NCI-H524 (cell line): Measurements from ENCODE around the gene DDIT4.
"Not testable (repeated sequence)": the region's sequence is repeated elsewhere in the genome, so short reads cannot be mapped to it uniquely, and the experiment has no call there.

Source experiments
- DNase-seq, 2 experiments: peaks; one replicate each; lab custom pipeline; 2025; lab: John Stamatoyannopoulos, UW

Gene DDIT4, protein sequence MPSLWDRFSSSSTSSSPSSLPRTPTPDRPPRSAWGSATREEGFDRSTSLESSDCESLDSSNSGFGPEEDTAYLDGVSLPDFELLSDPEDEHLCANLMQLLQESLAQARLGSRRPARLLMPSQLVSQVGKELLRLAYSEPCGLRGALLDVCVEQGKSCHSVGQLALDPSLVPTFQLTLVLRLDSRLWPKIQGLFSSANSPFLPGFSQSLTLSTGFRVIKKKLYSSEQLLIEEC

DNA sequence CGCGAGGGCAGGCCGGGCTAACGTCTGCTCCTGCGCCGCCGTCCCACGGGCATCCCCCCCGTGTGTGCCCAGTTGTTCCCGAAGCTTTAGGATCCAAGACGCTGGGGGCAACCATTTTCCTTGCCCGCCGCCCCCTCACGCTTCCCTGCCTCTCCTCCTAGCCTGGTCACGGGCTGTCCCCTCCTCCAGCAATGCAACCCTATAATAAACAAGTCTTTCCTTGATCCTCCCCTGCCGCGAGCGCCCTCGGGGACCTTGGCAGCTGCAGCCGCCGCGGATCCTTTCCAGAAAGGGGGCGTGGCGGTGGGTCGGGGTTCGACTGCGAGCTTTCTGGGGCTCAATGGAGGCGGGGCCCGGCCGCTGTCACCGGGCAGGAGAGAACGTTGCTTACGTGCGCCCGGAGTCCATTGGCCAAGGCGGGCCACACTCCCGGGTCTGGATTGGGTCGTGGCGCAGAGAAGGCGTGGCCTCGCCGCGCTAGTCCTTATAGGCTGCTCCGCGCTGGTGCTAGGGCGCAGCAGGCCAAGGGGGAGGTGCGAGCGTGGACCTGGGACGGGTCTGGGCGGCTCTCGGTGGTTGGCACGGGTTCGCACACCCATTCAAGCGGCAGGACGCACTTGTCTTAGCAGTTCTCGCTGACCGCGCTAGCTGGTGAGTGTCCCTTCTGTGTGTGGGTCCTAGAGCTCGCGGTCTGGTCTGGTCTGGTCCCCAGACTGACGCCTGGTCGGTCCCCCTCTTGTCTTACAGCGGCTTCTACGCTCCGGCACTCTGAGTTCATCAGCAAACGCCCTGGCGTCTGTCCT, at the start of gene DDIT4:
DDIT4 (plus strand) TSS at position 515 of the 803 bp plus-strand sequence. CDS start 293 bp downstream, outside the sequence.
- DNase-seq: peak; percentile 62 to 91

DNA sequence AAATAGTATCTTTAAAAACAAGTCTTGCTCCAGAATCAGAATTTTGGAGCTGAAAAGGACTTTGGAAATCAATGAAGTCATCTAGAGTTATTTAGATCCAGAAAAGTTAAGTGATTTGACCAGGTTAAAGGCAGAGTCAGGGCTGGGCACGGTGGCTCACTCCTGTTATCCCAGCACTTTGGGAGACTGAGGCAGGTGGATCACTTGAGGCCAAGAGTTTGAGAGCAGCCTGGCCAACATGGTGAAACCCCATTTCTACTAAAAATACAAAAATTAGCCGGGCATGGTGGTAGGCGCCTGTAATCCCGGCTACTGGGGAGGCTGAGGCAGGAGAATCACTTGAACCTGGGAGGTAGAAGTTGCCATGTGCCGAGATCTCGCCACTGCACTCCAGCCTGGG, 49.5 kb upstream of the DDIT4 start:
- not testable (repeated sequence) for DNase-seq

DNA sequence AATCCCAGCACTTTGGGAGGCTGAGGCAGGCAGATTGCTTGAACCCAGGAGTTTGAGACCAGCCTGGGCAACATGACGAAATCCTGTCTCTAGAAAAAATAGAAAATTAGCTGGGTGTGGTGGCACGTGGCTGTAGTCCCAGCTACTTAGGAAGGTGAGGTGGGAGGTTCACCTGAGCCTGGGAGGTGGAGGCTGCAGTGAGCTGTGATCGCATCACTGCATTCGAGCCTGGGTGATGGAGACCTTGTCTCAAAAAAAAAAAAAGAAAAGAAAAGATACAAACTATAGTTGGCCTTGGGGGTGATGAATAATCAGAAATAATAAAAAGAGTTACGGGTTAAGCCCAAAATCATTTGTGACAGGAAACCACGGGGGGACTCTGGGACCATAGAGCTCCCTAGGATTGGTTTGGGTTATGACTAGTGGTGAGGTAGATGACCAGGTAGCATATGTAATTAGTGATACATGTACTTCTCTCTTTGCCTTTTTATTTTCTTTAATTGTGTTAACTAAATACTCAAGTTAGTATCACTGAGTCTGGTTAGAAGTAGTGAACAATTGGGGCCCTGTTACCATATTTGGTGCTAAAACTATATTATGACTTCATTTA, 47.2 kb upstream of the DDIT4 start:
- DNase-seq: no peak

DNA sequence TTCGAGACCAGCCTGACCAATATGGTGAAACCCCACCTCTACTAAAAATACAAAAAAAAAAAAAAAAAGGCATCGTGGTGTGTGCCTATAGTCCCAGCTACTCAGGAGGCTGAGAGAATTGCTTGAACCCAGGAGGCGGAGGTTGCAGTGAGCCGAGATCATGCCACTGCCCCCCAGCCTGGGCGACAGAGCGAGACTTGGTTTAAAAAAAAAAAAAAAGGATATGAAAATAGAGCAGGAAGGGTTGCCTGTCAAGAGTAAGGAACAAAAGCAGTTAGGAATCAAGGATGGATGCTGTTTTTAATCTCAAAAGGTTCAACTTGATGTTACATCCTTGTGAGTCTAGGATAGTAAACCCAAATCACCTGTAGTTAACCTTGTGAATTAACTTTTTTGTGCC, 45.9 kb upstream of the DDIT4 start:
- no peak for DNase-seq

DNA sequence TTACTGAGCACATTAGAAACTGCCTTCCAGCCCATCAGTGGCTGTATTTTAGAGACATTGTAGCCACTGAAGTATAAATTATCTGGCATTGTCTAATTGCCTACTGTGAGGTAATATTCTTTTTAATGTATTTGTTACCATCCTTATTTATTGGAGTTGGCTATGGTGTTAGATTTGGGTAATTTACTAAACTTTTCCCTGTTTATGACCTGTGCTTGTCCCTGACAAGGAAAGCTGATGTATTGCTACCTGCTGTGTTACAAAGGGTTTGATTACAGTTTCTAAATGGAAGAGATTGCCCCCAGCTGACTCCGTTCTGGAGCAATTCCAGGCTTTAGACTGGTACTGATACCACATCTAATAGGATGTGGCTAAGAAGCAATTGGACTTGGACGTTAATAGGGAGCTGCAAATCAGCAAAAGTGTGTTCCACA, 45.4 kb upstream of the DDIT4 start:
- DNase-seq: peak in 1 of 2 experiments; percentile 3

DNA sequence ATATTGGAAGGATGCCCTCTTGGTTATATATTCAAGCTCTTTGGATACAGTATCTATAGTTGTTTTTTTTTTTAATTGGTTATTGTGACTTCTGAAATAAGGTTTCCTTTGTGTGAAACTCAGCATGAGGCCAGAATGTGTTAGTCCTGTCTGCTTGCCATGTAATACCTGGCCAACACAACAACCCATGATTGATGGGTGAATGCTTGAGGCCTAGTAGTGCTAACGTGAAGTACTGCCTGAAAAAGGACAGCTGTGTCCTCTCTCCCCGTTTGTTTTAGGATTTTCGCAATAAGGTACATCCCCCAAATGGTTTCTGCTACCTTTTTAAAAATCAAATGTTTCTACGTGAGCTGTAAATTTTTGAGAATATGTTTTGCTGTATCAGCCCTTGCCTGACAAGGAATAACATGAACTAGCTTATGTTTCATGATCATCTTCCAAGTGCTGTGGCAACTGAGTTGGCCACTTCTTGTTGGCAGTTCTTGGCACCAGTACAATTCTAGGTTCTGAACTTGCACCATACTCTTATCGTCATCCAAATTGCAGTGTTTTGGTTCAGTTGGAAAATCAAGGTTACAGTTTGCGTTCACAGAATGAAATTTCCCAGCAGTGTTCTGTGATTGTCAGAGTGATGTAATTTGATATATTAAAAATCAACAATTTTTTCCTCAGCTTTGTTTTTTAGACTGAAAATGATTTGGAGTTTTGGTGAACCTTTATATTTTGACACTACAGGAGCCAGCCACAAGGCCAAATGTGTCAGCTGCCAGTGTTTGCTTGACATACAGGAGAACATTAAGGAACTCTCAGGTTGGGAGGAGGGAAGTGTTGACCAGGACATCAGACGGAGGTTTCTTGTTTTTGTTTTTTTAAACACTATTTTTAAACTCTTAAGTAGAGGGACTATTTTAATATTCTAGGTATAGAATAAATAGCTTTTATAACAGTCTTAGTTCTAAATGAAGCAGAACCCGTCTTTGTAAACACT, 44.2 kb upstream of the DDIT4 start:
- no peak for DNase-seq

DNA sequence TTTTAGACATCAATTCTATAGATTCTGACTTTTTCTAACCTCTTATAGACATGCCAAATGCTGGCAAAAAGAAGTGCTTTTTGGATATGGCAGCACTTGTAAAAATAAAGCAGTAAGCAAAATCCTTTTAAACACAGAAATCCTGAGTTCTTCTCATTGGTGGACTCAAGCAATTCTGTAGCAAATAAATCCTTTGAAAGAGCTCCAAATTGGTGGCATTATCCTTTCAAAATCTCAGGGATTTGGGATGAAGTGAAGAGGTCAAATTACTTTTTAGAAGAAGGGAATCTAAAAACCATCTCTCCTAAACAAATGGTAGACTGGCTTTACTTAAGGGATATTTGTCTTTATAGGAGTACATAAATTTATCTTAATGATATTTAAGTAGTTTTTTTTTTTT, 40.1 kb upstream of the DDIT4 start:
- no peak for DNase-seq

DNA sequence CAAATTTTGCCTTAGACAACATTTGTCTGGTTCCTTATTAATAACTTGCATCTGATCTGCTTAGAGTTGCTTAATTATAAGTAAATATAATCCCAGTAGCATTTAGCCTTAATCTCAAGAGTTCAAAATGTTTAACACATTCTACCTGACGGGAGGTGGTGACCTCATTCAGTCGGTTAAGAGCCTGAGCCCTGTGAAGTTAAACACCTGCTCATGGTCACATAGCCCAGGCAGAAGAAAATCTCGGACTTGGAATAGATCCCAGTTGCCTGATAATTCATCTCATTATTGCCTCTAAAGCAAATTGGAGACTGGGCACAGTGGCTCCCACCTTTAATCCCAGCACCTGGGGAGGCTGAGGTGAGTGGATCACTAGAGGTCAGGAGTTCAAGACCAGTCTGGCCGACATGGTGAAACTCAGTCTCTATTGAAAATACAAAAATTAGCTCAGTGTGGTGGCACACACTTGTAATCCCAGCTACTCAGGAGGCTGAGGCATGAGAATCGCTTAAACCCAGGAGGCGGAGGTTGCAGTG, 39.1 kb upstream of the DDIT4 start:
- peak in 1 of 2 experiments; percentile 6 for DNase-seq

DNA sequence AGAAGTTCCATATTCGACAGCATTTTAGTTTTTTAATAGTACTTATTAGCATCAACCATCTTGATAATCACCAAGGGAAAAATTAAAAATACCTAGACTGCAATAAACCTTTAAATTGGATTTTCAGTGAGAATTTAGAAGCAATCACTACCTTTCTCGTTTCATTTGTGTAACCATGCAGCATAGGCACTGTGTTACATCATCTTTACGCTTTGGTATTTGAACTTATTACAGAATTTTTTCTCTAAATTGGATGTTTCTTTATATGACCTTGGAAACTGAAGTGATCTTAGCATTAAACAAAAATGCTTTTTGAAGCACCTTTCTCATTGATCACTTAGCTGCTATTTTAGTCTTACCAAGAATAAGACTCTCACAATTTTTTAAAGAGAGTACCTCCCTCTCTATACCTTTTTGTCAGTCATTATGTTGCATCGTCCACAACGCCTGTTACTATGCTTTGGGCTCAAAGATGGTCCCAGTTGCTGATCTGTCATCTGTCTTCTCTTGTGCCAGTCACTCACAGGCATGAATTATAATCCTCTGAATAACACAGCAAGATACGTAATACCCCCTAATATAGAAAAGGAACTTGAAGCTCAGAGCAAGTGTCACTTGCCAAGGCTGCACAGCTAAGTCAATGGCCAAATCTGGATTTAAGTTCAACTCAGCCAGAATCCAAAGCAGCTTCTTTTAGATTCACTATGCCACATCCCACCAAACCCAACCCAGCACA, 38.0 kb upstream of the DDIT4 start:
- no peak for DNase-seq

DNA sequence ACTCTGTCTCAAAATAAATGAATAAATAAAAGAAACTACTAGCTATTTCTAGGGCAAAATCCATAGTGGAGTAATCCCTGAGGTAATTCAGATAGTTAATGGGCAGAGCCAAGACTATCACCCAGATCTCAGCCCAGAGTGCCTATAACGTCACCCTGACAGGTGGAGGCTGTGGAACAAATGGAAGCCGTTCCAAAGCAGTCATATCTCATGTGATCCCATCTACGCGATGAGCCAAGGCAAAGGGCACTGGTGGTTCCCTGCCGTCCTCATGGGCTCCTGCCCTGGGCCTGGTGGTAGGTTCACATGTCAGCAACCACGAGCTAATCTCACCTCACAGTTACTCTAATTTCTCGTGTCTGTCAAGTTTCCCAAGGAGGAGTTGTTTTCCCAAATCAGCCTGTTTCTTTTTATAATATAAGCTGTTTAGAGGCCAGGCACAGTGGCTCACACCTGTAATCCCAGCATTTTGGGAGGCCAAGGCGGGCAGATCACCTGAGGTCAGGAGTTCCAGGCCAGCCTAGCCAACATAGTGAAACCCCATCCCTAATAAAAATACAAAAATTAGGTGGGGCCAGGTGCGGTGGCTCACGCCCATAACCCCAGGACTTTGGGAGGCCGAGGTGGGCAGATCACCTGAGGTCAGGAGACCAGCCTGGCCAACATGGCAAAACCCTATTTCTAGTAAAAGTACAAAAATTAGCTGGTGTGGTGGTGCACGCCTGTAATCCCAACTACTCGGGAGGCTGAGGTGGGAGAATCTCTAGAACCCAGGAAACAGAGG, 35.1 kb upstream of the DDIT4 start:
- DNase-seq: no peak

DNA sequence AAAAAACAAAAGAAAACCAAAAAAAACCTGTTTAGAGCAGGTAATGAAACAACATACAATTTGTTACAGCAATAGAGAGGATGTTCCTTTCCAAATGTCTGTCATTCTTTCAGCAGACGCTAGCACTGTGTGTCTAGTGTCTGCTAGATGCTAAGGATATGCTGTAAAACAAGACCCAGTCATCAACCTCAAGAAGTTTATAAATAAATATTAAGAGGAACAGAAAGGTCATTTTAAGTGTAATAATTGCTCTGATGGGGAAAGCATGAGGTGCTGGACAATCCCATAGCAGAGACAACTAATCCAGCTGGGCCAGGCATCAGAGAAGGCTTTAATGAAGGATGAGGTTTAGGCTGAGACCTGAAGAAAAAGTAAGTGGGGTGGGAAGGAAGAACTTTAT, 34.3 kb upstream of the DDIT4 start:
- no peak for DNase-seq

DNA sequence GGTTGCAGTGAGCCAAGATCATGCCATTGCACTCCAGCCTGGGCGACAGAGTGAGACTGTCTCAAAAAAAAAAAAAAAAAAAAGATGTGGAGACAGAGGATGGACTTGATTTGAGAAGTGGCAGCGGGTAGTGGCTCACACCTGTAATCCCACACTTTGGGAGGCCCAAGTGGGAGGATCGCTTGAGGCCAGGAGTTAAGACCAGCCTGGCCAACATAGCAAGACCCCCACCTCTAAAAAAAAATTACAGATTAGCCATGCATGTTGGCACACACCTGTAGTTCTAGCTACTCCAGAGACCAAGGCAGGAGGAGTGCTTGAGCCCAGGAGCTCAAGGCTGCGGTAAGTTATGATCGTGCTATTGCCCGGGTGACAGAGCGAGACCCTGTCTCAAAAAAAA, 33.4 kb upstream of the DDIT4 start:
- DNase-seq: no peak

DNA sequence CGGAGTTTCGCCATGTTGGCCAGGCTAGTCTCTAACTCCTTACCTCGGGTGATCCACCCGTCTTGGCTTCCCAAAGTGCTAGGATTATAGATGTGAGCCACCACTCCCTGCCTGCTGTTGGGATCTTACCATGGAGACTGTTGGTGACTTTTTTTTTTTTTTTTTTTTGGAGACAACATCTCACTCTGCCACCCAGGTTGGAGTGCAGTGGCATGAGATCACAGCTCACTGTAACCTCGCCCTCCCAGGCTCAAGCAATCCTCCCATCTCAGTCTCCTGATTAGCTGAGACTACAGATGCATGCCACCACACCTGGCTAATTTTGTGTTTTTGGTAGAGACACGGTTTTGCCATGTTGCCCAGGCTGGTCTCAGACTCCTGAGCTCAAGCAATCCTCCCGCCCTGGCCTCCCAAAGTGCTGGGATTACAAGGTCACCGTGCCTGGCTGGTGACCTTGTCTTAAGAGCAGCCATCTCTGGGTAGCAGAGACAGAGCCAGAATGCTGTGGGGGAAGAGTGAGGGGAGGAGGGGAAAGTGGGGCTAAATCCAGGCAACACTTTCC, 32.0 kb upstream of the DDIT4 start:
- no peak for DNase-seq

DNA sequence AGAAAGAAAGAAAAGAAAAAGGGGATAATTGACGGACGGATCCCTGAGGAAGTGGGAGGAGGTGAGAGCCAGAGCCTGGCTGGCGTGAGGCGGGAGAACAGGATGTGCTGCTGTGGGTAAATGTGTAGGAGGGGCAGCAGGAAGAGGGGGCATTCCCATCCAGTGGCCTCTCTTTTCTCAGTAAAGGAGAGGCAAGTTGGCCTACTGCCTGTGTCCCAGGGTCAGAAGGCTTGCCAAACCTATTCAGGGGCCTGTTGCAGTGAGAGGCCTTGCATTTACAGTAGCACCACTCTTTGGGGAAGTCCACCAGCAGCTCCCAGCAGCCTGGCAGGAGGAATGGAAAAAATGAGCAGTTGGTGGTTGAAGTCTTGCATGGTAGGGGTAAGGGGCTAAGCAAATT, 31.0 kb upstream of the DDIT4 start:
- DNase-seq: no peak

DNA sequence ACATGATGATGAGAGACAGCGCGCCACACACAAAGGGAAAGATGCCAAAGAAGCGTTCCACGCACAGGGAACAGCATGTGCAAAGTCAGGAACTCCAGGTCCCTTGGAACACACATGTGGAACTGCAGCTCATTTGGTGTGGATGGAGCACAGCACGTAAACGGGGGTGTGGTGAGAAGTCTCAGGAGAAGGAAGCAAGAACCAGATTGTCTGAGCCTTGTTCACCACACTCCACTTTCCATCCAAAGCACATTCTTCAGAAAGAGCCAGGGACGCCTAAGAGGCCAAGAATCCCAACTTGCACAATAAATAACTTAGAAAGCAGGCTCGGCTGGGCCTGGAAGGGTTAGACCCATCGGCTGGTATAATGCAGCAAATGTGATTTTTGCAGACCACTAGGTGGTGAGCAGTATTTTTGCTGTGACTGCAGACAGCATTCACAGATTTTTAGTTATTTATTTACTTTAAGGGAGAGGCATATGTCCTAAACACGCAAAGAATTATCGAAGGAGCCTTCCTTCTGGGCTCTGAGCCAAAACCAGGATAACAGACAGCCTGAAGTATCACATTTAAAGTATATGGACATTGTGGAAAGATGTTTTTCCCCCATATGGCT, 29.8 kb upstream of the DDIT4 start:
- peak; percentile 36 to 73 for DNase-seq

DNA sequence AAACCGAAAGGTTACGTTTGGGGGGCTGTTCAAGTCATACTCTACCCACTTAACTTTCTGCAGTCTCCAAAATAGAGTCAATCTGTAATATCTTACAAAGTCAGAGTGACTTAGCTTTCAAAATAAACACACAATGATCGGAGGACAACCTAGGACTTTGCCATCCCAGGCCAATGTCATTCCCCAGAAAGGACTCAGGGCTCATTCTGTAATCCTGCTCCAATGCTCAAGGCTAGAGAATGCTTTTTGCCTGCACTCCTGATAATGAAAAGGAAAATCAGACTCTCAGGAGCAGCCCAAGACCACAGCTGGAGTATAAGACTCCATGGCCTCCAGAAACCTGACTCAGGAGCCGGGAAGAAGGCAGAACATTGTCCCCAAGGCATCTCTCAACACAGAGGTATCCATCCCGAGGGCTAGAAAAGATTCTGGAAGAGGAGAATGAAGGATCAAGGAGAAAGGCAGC, 29.1 kb upstream of the DDIT4 start:
- no peak for DNase-seq

DNA sequence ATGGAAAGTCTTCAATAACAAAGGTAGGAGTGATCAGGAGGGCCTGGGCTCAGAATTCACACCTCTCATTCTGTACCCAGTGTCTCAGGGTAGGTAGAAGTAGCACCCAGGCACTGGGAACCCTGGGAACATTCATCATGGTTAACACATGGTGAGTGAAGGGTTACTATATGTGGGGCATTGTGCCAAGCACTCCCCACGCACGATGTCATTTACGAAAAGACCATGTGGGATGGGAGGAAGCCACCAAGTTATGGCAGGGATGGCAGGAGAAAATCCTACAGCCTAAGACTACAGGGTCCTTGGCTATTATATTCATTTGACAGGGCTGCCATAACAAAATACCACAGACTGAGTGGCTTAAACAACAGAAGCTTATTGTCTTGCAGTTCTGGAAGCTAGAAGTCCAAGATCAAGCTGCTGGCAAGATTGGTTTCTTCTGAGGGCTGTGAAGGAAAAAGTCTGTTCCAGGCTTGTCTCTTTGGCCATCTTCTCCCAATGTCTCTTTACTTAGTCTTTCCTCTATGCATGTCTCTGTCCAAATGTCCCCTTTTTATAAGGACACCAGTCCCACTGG, 27.7 kb upstream of the DDIT4 start:
- DNase-seq: no peak

DNA sequence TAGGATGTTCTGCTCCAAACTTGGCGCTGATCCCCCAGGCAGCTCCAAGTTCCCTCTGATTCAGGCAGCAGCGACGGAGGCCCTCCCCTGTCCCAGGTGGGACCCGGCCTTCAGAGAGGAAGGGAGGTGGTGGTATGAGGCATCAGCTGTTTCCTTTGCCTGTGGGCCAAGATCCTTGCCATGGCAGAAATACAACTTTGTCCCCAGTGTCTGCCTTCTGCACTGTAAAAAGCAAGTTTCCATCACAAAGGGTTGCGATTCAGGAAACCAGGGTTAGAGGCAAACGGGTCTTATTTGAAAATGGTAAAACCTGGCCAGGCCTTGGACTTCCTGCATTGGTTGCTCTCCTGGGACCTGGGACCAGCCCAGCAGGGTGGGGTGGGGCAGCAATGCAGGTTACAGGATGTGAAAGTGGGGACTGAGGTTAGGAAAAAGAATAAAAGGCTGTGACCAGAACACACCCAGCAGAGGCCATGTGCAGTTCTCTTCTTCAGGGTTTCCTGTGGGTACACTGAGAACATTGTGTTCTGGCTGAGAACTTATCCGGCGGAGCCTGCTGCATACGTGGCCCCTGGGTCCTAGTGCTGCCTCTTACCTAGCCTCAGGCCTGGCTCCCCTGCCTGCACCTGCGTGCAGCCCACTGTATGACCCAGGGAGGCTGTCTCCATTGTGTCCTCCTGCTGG, 25.1 kb upstream of the DDIT4 start:
- no peak for DNase-seq
